Measurements from ENCODE around the gene TBL1XR1.

- TF ChIP-seq REST (IDR thresholded peaks at IDR 0.05; ENCODE audit: low read depth), result no peak
- no peak for TF ChIP-seq EP300 (IDR thresholded peaks at IDR 0.05; ENCODE audit: borderline replicate concordance)
These were observed 208.5 kb downstream of the TBL1XR1 start for GRCh38 chr3:176988795-176989194.

Measured in Ishikawa (cell line).